GM21723 (cell line): ENCODE measurements around the gene ZC3H7A.

Experiments
- ATAC-seq: cut with Tn5 transposase; IDR thresholded peaks from one replicate; pipeline ENCODE4 v1.9.1; 2021; ENCODE audit warnings: mild to moderate bottlenecking, moderate library complexity; ENCODE audit not compliant: unreplicated experiment

The ZC3H7A gene

GRCh38 chr16:11708421-11708820 is 88.6 kb downstream of the ZC3H7A start:
- ATAC-seq: no peak

GRCh38 chr16:11707679-11708197 is 89.3 kb downstream of the ZC3H7A start:
- no peak for ATAC-seq

GRCh38 chr16:11706180-11706742 is 90.8 kb downstream of the ZC3H7A start:
- ATAC-seq: no peak

GRCh38 chr16:11705311-11706025 is 91.6 kb downstream of the ZC3H7A start:
- no peak for ATAC-seq
